Gastroesophageal sphincter (tissue), 3 donors: ENCODE measurements around the gene OR10A6.

Experiments used
- POLR2A ChIP-seq, 2 donors: fragments of 450-650 bp; IDR thresholded peaks; one replicate each; pipeline ENCODE4 v1.6.1; 2017; ENCODE audit warnings: antibody characterized with exemption in 2 of 2, mild to moderate bottlenecking in 2 of 2, moderate library complexity in 1 of 2
- TF ChIP-seq, protein P1 (sequence below), 4 experiments: fragments of 200-600 bp in 2 of 4; fragments of 450-650 bp in 2 of 4; sonication (generic) in 1 of 4; IDR thresholded peaks; one replicate each; pipeline ENCODE4 v1.5.1; 2017 to 2019; ENCODE audit warnings: antibody characterized with exemption in 4 of 4, mild to moderate bottlenecking in 2 of 4, moderate library complexity in 2 of 4

DNA sequence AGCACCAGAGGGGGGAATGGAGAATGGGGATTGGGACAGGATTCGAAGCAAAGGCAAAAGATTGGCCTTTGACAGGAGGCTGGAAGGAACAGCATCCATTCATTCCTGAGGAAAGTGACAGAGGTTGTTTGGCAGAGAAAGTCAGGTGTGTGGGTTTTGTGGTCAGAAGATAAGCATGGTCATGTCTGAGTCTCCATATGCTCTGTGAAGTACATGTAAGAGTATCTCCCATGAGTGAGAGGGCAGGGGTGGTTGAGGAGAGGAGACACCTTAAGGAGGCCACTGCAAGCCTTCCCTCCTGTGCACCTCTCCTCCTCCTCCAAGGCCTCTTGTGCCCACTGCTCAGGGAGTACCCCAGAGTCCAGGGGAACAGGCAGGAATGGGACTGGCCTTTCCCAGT lies 36.0 kb upstream of the OR10A6 start:
- TF ChIP-seq, protein P1, sequence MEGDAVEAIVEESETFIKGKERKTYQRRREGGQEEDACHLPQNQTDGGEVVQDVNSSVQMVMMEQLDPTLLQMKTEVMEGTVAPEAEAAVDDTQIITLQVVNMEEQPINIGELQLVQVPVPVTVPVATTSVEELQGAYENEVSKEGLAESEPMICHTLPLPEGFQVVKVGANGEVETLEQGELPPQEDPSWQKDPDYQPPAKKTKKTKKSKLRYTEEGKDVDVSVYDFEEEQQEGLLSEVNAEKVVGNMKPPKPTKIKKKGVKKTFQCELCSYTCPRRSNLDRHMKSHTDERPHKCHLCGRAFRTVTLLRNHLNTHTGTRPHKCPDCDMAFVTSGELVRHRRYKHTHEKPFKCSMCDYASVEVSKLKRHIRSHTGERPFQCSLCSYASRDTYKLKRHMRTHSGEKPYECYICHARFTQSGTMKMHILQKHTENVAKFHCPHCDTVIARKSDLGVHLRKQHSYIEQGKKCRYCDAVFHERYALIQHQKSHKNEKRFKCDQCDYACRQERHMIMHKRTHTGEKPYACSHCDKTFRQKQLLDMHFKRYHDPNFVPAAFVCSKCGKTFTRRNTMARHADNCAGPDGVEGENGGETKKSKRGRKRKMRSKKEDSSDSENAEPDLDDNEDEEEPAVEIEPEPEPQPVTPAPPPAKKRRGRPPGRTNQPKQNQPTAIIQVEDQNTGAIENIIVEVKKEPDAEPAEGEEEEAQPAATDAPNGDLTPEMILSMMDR (IDR thresholded peaks at IDR 0.05), result no peak
- TF ChIP-seq POLR2A (IDR thresholded peaks at IDR 0.05), result no peak
